IMR-90 (cell line): ENCODE results near the gene CNP. TPM values are rescaled to one million over a fixed set of nuclear protein-coding genes. Genes with fewer than 3 reads are reported as not detected.

Source experiments
- ATAC-seq: fragments of 200-7000 bp; cut with Tn5 transposase; 2 replicates; pipeline ENCODE4 v1.9.1; 2020; ENCODE audit warnings: low read depth, mild to moderate bottlenecking, moderate library complexity
- BruUV-seq: library from RNA; stranded (reverse); fragments of 400-500 nt; replicated peaks from 2 replicates; lab custom pipeline; 2021; lab: Mats Ljungman, UMichigan
- CTCF ChIA-PET: fragments of 300-600 bp; formaldehyde crosslinking; extraction: SDS; loops from one replicate; lab custom pipeline; 2021; ENCODE audit warnings: antibody characterized with exemption; lab: Yijun Ruan, JAX
- POLR2A ChIA-PET: fragments of 300-600 bp; sonication (Branson Sonifier 250); formaldehyde crosslinking; loops from one replicate; lab custom pipeline; 2022; ENCODE audit warnings: antibody characterized with exemption; ENCODE audit not compliant: unreplicated experiment; lab: Charles Lee
- DNase-seq: peaks from one replicate; pipeline ENCODE4 v3.0.0; 2013
- H2AFZ ChIP-seq: replicated peaks from 2 replicates; pipeline ENCODE3; 2013; ENCODE audit warnings: low read length, mild to moderate bottlenecking; ENCODE audit not compliant: poor library complexity
- H2AK5ac ChIP-seq: 2 replicates; pipeline ENCODE4 v1.6.1; 2013; ENCODE audit warnings: low read depth, low read length, inconsistent platforms
- H2AK9ac ChIP-seq: replicated peaks from 2 replicates; pipeline ENCODE3; 2013; ENCODE audit warnings: mild to moderate bottlenecking, low read depth, low read length, moderate library complexity; ENCODE audit not compliant: poor library complexity
- H2BK120ac ChIP-seq: 2 replicates; pipeline ENCODE4 v1.6.1; 2013; ENCODE audit warnings: low read depth, low read length, inconsistent platforms
- H2BK15ac ChIP-seq: 3 replicates; pipeline ENCODE4 v1.6.1; 2013; ENCODE audit warnings: low read depth, low read length, inconsistent platforms
- H2BK20ac ChIP-seq: 2 replicates; pipeline ENCODE4 v1.6.1; 2013; ENCODE audit warnings: low read depth, mild to moderate bottlenecking, inconsistent platforms, low read length, moderate library complexity
- H2BK5ac ChIP-seq: 2 replicates; pipeline ENCODE4 v1.6.1; 2013; ENCODE audit warnings: mild to moderate bottlenecking, low read depth, low read length, inconsistent platforms; ENCODE audit not compliant: poor library complexity, severe bottlenecking
- H3K14ac ChIP-seq: replicated peaks from 2 replicates; pipeline ENCODE4 v1.6.1; 2013; ENCODE audit warnings: low read depth, low read length, inconsistent platforms
- H3K18ac ChIP-seq: 2 replicates; pipeline ENCODE4 v1.6.1; 2013; ENCODE audit warnings: low read depth, low read length, control low read depth
- H3K23ac ChIP-seq: 2 replicates; pipeline ENCODE4 v1.6.1; 2013; ENCODE audit warnings: low read depth, low read length, inconsistent platforms
- H3K27ac ChIP-seq: 2 replicates; pipeline ENCODE4 v1.5.1; 2013; ENCODE audit warnings: mild to moderate bottlenecking, control low read depth, low read length; ENCODE audit not compliant: insufficient read depth
- H3K27me3 ChIP-seq: 2 replicates; pipeline ENCODE4 v1.6.1; 2013; ENCODE audit warnings: low read length; ENCODE audit not compliant: control insufficient read depth, insufficient read depth
- H3K36me3 ChIP-seq: 2 replicates; pipeline ENCODE4 v1.6.1; 2013; ENCODE audit warnings: low read length, mixed read lengths; ENCODE audit not compliant: control insufficient read depth, insufficient read depth
- H3K4ac ChIP-seq: 2 replicates; pipeline ENCODE4 v1.6.1; 2013; ENCODE audit warnings: low read depth, low read length, inconsistent platforms
- H3K4me1 ChIP-seq: 2 replicates; pipeline ENCODE4 v1.6.1; 2013; ENCODE audit warnings: low read length, mixed read lengths; ENCODE audit not compliant: control insufficient read depth, insufficient read depth
- H3K4me2 ChIP-seq: 2 replicates; pipeline ENCODE4 v1.6.1; 2013; ENCODE audit warnings: low read depth, mild to moderate bottlenecking, control low read depth, low read length, moderate library complexity
- H3K4me3 ChIP-seq: 2 replicates; pipeline ENCODE4 v1.5.1; 2013; ENCODE audit warnings: low read depth, mild to moderate bottlenecking, control low read depth, low read length, moderate library complexity; ENCODE audit not compliant: insufficient read depth
- H3K56ac ChIP-seq: 2 replicates; pipeline ENCODE4 v1.6.1; 2013; ENCODE audit warnings: low read length, inconsistent platforms; ENCODE audit not compliant: insufficient read depth; ENCODE audit errors: extremely low read depth
- H3K79me1 ChIP-seq, 2 experiments: 2 replicates each; pipeline ENCODE4 v1.6.1; 2013; ENCODE audit warnings: low read length in 2 of 2, inconsistent platforms in 1 of 2, low read depth in 1 of 2
- H3K9ac ChIP-seq: 2 replicates; pipeline ENCODE4 v1.6.1; 2013; ENCODE audit warnings: low read depth, low read length, control low read depth
- H3K9me1 ChIP-seq: 2 replicates; pipeline ENCODE4 v1.6.1; 2013; ENCODE audit warnings: low read length, inconsistent platforms; ENCODE audit not compliant: insufficient read depth
- H3K9me3 ChIP-seq: 2 replicates; pipeline ENCODE4 v1.6.1; 2013; ENCODE audit warnings: low read length; ENCODE audit not compliant: control insufficient read depth, insufficient read depth
- H4K20me1 ChIP-seq: 2 replicates; pipeline ENCODE4 v1.6.1; 2013; ENCODE audit warnings: low read length, inconsistent platforms; ENCODE audit not compliant: insufficient read depth
- H4K5ac ChIP-seq: 2 replicates; pipeline ENCODE4 v1.6.1; 2013; ENCODE audit warnings: mild to moderate bottlenecking, low read depth, low read length, control low read depth
- H4K8ac ChIP-seq, 2 experiments: 2 replicates each; pipeline ENCODE4 v1.6.1; 2013; ENCODE audit warnings: low read depth in 2 of 2, low read length in 2 of 2, control low read depth in 1 of 2, inconsistent platforms in 1 of 2
- H4K91ac ChIP-seq: 2 replicates; pipeline ENCODE4 v1.6.1; 2013; ENCODE audit warnings: low read depth, low read length, inconsistent platforms; ENCODE audit not compliant: insufficient read depth
- MXI1 ChIP-seq: IDR thresholded peaks from 2 replicates; pipeline ENCODE4 v1.6.1; 2012; ENCODE audit warnings: low read depth, mild to moderate bottlenecking, low read length, moderate library complexity, borderline replicate concordance
- POLR2A ChIP-seq: IDR thresholded peaks from 2 replicates; pipeline ENCODE4 v1.6.1; 2012; ENCODE audit warnings: mild to moderate bottlenecking, low read depth, low read length
- USF2 ChIP-seq: fragments of 150-350 bp; IDR thresholded peaks from 2 replicates; pipeline ENCODE4 v1.6.1; 2017; ENCODE audit warnings: mild to moderate bottlenecking, antibody characterized with exemption, low read length, low read depth
- WGBS, 2 experiments: methylation state at CpG; one replicate each; pipeline versions ENCODE4 v1.1.5 to v1.1.7; 2013; ENCODE audit warnings: missing lambda C conversion rate in 2 of 2; ENCODE audit not compliant: insufficient read length in 1 of 2; ENCODE audit errors: extremely low coverage in 2 of 2; 5-methylcytosine and 5-hydroxymethylcytosine counted together
- dilution Hi-C: fragments of 300-500 bp; cut with HindIII; formaldehyde crosslinking; loops from one replicate; pipeline ENCODE4 v1.14.3; 2018; ENCODE audit warnings: low sequenced_read_pairs; ENCODE audit not compliant: unreplicated experiment
- in situ Hi-C: fragments of 300-500 bp; cut with MboI; formaldehyde crosslinking; loops from 3 replicates; pipeline ENCODE4 v1.14.3; 2019; ENCODE audit warnings: low sequenced_read_pairs, inconsistent platforms, mixed read lengths
- intact Hi-C: fragments of 100-400 bp; cut with micrococcal nuclease; formaldehyde crosslinking; loops from 2 replicates; pipeline ENCODE4 v1.10.0; 2022
- polyA plus RNA-seq, 3 experiments: library from polyadenylated mRNA; depleted of rRNA; stranded (reverse); fragments of >200 nt; gene quantifications; 2 replicates each; pipeline ENCODE4 v1.2.3, GENCODE V29; 2012; ENCODE audit warnings: low replicate concordance in 1 of 3
- total RNA-seq: library from RNA; depleted of rRNA; stranded (reverse); fragments of >200 nt; gene quantifications from 2 replicates; pipeline ENCODE4 v1.2.3, GENCODE V29; 2012

CNP gene
- total and polyA plus RNA-seq, 2 of the 4 experiments (the other 2 are of a cell fraction): 45.5 to 46.4 TPM

- Histone ChIP-seq H3K18ac (no peak overlapping the region), H4K91ac (no peak overlapping the region), H3K4me2 (no peak overlapping the region; the same call in 1 of the 2 replicates), H3K14ac (no peak overlapping the region; the same call in 1 of the 2 replicates), H3K9me3 (no peaks in the 10 kb centered on the region), H2BK5ac (no peak overlapping the region), H4K5ac (no peak overlapping the region), H3K4me1 (peaks cover 14% of the 10 kb centered on the region), H2BK120ac (no peak overlapping the region; the same call in 1 of the 2 replicates), H3K9me1 (peaks cover 14% of the 10 kb centered on the region), H3K4me3 (no peak overlapping the region), H4K20me1 (peaks cover 62% of the 10 kb centered on the region), H3K23ac (no peak overlapping the region), H3K79me1 (peaks cover 45 to 79% of the 10 kb centered on the region in 2 experiments), H3K27ac (no peak overlapping the region), H3K4ac (no peak overlapping the region), H3K9ac (no peak overlapping the region), H2AFZ (no peak overlapping the region), H2AK5ac (no peak overlapping the region), H3K36me3 (peaks cover 24% of the 10 kb centered on the region), H2AK9ac (no peak overlapping the region), H4K8ac (no peak overlapping the region), H2BK15ac (no peak overlapping the region), H3K56ac (no peak overlapping the region), H3K27me3 (no peaks in the 10 kb centered on the region), H2BK20ac (0 out of 2 replicates have a peak overlapping the region, but pooled peaks have one; percentile 4)
- in situ Hi-C loops: no loop called here
- intact Hi-C loops: loop anchor here (2.0 kb wide), 1 partner anchor 15 kb away; the partner anchor contains the start of gene DNAJC7
- dilution Hi-C loops: no loop called here
- no CpG with 5 or more reads among the region's 7 CpGs for WGBS, 2 experiments
- ATAC-seq: no peak
- DNase-seq: no peak
- TF ChIP-seq MXI1 (no peak), POLR2A (no peak), USF2 (no peak)
- ChIA-PET POLR2A (interaction anchor here (0.6 kb wide), 1 partner anchor 18 kb away, joined by 3 read pairs; no protein-coding TSS in a partner anchor), CTCF (no interaction called here)
- no TSS peak for BruUV-seq
Measured at GRCh38 chr17:42002175-42002791, 35.7 kb downstream of the CNP start.
